ENCODE measurements around the gene FASN. TPM values are rescaled to one million over a fixed set of nuclear protein-coding genes. Genes with fewer than 3 reads are reported as not detected.
A peak's percentile ranks its signal among the peaks of the same experiment; 100 is the strongest.

The FASN gene
- polyA plus RNA-seq, 2 of the 4 experiments (the other 2 are of a cell fraction) = 12.9 to 169 TPM

DNA sequence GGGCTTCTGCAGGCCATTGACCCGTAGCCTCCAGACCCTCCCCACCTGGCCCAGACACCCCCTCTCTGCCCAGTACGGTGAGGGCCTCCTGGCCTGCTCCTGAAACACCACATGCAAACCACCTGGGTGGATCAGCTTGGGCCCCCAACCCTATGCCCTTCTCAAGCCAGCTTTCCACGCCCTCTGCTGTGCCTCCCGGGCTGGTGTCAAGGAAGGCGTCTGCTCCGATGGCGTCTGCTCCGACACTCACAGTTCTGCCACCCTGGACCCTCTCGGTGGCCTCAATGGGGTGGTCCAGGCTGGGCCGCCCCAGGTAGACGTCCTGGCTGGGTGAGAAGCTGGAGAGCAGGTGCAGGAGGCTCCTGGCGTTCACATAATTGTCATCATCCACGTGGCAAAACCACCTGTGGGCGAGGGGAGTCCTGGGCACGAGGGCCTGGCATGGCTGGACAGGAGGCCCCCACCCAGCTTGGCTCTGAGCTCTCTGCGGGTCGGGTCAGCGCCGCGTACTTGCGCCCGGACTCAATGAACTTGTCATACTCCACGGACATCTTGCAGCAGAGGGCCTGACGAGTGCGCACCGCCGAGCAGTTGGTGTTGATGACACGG, 47.8 kb downstream of the FASN start:
- TF ChIP-seq CHD2 (IDR thresholded peaks at IDR 0.05; ENCODE audit: low read length, partially characterized antibody) (no peak), EHMT2 (IDR thresholded peaks at IDR 0.05; ENCODE audit: low read depth) (no peak), RFX5 (IDR thresholded peaks at IDR 0.05) (no peak), PHF8 (IDR thresholded peaks at IDR 0.05; ENCODE audit: borderline replicate concordance, low read depth) (no peak), RNF2 (IDR thresholded peaks at IDR 0.05; ENCODE audit: borderline replicate concordance, low read depth) (no peak), RCOR1 (IDR thresholded peaks at IDR 0.05; ENCODE audit: low read depth, low read length) (no peak), RAD21 (conservative IDR thresholded peaks at IDR 0.05 in 1 of 2, IDR thresholded peaks at IDR 0.05 in 1 of 2) (no peak), HOXB13 (CRISPR knock-in tag; IDR thresholded peaks at IDR 0.05; ENCODE audit: low read depth) (no peak), CEBPB (IDR thresholded peaks at IDR 0.05) (no peak), HEYL (CRISPR knock-in tag; IDR thresholded peaks at IDR 0.05) (no peak), NFE2L2 (conservative IDR thresholded peaks at IDR 0.05; ENCODE audit: low read length) (no peak), POLR2AphosphoS2 (conservative IDR thresholded peaks at IDR 0.05; ENCODE audit: low read length) (no peak), TP53 (CRISPR knock-in tag; IDR thresholded peaks at IDR 0.05) (no peak), CBX2 (IDR thresholded peaks at IDR 0.05; ENCODE audit: borderline replicate concordance, low read depth) (no peak)
- TF ChIP-seq, protein P1, sequence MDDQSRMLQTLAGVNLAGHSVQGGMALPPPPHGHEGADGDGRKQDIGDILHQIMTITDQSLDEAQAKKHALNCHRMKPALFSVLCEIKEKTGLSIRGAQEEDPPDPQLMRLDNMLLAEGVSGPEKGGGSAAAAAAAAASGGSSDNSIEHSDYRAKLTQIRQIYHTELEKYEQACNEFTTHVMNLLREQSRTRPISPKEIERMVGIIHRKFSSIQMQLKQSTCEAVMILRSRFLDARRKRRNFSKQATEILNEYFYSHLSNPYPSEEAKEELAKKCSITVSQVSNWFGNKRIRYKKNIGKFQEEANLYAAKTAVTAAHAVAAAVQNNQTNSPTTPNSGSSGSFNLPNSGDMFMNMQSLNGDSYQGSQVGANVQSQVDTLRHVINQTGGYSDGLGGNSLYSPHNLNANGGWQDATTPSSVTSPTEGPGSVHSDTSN (IDR thresholded peaks at IDR 0.05) = no peak
- TF ChIP-seq, protein P2, sequence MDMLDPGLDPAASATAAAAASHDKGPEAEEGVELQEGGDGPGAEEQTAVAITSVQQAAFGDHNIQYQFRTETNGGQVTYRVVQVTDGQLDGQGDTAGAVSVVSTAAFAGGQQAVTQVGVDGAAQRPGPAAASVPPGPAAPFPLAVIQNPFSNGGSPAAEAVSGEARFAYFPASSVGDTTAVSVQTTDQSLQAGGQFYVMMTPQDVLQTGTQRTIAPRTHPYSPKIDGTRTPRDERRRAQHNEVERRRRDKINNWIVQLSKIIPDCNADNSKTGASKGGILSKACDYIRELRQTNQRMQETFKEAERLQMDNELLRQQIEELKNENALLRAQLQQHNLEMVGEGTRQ (IDR thresholded peaks at IDR 0.05) = no peak
- 89% methylated on average over 28 of the region's 28 CpGs for WGBS (ENCODE audit: missing lambda C conversion rate)
- DNase-seq (ENCODE audit: low read depth in 1 of 2, low spot score in 1 of 2) = no peak
- FAIRE-seq = no peak
- ChIA-PET CTCF (interaction anchor here (1.1 to 21.7 kb wide), 8 partner anchors 9 to 91 kb away, joined by 3 to 191 read pairs (median 4); partner anchors contain the start of genes DCXR, DUS1L and RAC3), POLR2A (interaction anchor here (1.4 to 2.0 kb wide), 2 partner anchors 13 to 48 kb away, joined by 5 to 8 read pairs; partner anchors contain the start of genes DCXR and FASN)
- no peaks in the 10 kb centered on the region for H3K9me3 ChIP-seq
- peak overlapping the region; percentile 91 for H3K4me2 ChIP-seq
- peaks cover 16% of the 10 kb centered on the region; the same call in 2 of the 3 replicates for H3K4me1 ChIP-seq
- peak overlapping the region in 1 of 2 experiments; percentile 95; a peak in 4 of 6 replicates for H3K27ac ChIP-seq
- ATAC-seq = no peak
- H3K4me3 ChIP-seq = peak overlapping the region; percentile 97; the same call in 1 of the 3 replicates

DNA sequence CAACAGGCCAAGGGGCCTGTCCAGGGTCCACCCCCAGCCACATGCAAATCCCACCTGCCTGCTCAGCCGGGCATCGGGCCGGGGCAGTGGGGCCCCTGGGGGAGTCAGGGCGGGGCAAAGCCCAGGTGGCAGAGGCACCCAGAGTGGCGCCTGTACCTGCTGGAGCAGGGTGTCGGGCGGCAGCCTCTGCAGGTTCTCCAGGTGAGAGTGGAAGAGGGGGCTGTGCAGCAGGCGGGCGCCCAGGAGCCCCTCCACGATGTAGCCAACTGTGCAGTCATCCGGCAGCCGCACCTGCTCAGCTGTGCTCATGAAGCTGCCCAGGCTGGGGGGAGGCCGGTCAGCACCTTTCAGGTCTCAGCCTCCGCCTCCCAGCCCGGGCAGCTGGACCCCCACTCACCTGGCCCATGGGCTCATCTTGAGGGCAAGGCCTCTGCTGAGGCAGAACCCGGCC, 48.5 kb downstream of the FASN start:
- ChIA-PET CTCF (interaction anchor here (0.9 to 21.7 kb wide), 7 partner anchors 8 to 90 kb away, joined by 3 to 191 read pairs (median 5); partner anchors contain the start of genes DCXR, NOTUM and RAC3), POLR2A (interaction anchor here (1.4 to 2.0 kb wide), 2 partner anchors 12 to 49 kb away, joined by 5 to 8 read pairs; partner anchors contain the start of genes DCXR and FASN)
- H3K9me3 ChIP-seq = no peaks in the 10 kb centered on the region
- no peak overlapping the region for H3K4me2 ChIP-seq
- no peak overlapping the region for H3K27ac ChIP-seq
- H3K4me3 ChIP-seq = no peak overlapping the region
- WGBS (ENCODE audit: missing lambda C conversion rate) = 94% methylated on average over 14 of the region's 16 CpGs
- ATAC-seq = no peak
- H3K4me1 ChIP-seq = peaks cover 16% of the 10 kb centered on the region; the same call in 2 of the 3 replicates
- no peak for DNase-seq (ENCODE audit: low read depth in 1 of 2, low spot score in 1 of 2)
- no peak for FAIRE-seq
- TF ChIP-seq, protein P3, sequence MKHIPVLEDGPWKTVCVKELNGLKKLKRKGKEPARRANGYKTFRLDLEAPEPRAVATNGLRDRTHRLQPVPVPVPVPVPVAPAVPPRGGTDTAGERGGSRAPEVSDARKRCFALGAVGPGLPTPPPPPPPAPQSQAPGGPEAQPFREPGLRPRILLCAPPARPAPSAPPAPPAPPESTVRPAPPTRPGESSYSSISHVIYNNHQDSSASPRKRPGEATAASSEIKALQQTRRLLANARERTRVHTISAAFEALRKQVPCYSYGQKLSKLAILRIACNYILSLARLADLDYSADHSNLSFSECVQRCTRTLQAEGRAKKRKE (CRISPR knock-in tag; IDR thresholded peaks at IDR 0.05; ENCODE audit: low read depth) = no peak
- TF ChIP-seq, protein P4, sequence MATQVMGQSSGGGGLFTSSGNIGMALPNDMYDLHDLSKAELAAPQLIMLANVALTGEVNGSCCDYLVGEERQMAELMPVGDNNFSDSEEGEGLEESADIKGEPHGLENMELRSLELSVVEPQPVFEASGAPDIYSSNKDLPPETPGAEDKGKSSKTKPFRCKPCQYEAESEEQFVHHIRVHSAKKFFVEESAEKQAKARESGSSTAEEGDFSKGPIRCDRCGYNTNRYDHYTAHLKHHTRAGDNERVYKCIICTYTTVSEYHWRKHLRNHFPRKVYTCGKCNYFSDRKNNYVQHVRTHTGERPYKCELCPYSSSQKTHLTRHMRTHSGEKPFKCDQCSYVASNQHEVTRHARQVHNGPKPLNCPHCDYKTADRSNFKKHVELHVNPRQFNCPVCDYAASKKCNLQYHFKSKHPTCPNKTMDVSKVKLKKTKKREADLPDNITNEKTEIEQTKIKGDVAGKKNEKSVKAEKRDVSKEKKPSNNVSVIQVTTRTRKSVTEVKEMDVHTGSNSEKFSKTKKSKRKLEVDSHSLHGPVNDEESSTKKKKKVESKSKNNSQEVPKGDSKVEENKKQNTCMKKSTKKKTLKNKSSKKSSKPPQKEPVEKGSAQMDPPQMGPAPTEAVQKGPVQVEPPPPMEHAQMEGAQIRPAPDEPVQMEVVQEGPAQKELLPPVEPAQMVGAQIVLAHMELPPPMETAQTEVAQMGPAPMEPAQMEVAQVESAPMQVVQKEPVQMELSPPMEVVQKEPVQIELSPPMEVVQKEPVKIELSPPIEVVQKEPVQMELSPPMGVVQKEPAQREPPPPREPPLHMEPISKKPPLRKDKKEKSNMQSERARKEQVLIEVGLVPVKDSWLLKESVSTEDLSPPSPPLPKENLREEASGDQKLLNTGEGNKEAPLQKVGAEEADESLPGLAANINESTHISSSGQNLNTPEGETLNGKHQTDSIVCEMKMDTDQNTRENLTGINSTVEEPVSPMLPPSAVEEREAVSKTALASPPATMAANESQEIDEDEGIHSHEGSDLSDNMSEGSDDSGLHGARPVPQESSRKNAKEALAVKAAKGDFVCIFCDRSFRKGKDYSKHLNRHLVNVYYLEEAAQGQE (IDR thresholded peaks at IDR 0.05) = no peak
- TF ChIP-seq, protein P1 (IDR thresholded peaks at IDR 0.05) = no peak
- no peak for TF ChIP-seq RNF2 (IDR thresholded peaks at IDR 0.05; ENCODE audit: borderline replicate concordance, low read depth)
- TF ChIP-seq JUNB (IDR thresholded peaks at IDR 0.05) = no peak
- TF ChIP-seq NPAS2 (CRISPR knock-in tag; IDR thresholded peaks at IDR 0.05; ENCODE audit: borderline replicate concordance) = no peak
- TF ChIP-seq BHLHE40 (IDR thresholded peaks at IDR 0.05; ENCODE audit: low read depth, low read length) = no peak
- no peak for TF ChIP-seq GATA3 (IDR thresholded peaks at IDR 0.05; ENCODE audit: borderline replicate concordance)
- TF ChIP-seq, protein P5, sequence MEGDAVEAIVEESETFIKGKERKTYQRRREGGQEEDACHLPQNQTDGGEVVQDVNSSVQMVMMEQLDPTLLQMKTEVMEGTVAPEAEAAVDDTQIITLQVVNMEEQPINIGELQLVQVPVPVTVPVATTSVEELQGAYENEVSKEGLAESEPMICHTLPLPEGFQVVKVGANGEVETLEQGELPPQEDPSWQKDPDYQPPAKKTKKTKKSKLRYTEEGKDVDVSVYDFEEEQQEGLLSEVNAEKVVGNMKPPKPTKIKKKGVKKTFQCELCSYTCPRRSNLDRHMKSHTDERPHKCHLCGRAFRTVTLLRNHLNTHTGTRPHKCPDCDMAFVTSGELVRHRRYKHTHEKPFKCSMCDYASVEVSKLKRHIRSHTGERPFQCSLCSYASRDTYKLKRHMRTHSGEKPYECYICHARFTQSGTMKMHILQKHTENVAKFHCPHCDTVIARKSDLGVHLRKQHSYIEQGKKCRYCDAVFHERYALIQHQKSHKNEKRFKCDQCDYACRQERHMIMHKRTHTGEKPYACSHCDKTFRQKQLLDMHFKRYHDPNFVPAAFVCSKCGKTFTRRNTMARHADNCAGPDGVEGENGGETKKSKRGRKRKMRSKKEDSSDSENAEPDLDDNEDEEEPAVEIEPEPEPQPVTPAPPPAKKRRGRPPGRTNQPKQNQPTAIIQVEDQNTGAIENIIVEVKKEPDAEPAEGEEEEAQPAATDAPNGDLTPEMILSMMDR (IDR thresholded peaks at IDR 0.05) = no peak
- TF ChIP-seq ZC3H11A (IDR thresholded peaks at IDR 0.05) = no peak
- no peak for TF ChIP-seq HOXA7 (CRISPR knock-in tag; IDR thresholded peaks at IDR 0.05)
- no peak for TF ChIP-seq EP300 (IDR thresholded peaks at IDR 0.05)
- TF ChIP-seq RFX5 (IDR thresholded peaks at IDR 0.05) = no peak

Measured in A549 (cell line).